Immature natural killer cell (primary cell): ENCODE data around the gene HERPUD1. TPM values are rescaled to one million over a fixed set of nuclear protein-coding genes. Genes with fewer than 3 reads are reported as not detected.
"Not testable (repeated sequence)": the region's sequence is repeated elsewhere in the genome, so short reads cannot be mapped to it uniquely, and the experiment has no call there.

Experiments
- DNase-seq, 3 donors: peaks; one replicate each; pipeline ENCODE4 v3.0.0; 2022; ENCODE audit warnings: mixed read lengths in 1 of 3
- H3K27ac Mint-ChIP-seq, 6 donors: one replicate each; pipeline ENCODE4 v1.8.0; 2020; ENCODE audit warnings: mixed read lengths in 6 of 6, mild to moderate bottlenecking in 5 of 6, inconsistent platforms in 4 of 6, moderate library complexity in 3 of 6
- H3K27me3 Mint-ChIP-seq, 3 donors: one replicate each; pipeline ENCODE4 v1.8.0; 2020 to 2021; ENCODE audit warnings: low read depth in 3 of 3, mild to moderate bottlenecking in 3 of 3, mixed read lengths in 3 of 3, moderate library complexity in 3 of 3, inconsistent platforms in 1 of 3
- H3K36me3 Mint-ChIP-seq, 3 donors: one replicate each; pipeline ENCODE4 v1.8.0; 2020; ENCODE audit warnings: mixed read lengths in 3 of 3, inconsistent platforms in 2 of 3, mild to moderate bottlenecking in 2 of 3
- H3K4me1 Mint-ChIP-seq, 2 donors: one replicate each; pipeline ENCODE4 v1.8.0; 2020; ENCODE audit warnings: inconsistent platforms in 2 of 2, mild to moderate bottlenecking in 2 of 2, mixed read lengths in 2 of 2, moderate library complexity in 1 of 2
- H3K4me3 Mint-ChIP-seq, 5 donors: one replicate each; pipeline ENCODE4 v1.8.0; 2020; ENCODE audit warnings: mild to moderate bottlenecking in 5 of 5, mixed read lengths in 5 of 5, inconsistent platforms in 3 of 5, moderate library complexity in 3 of 5
- H3K9me3 Mint-ChIP-seq, 6 donors: one replicate each; pipeline ENCODE4 v1.8.0; 2020; ENCODE audit warnings: mild to moderate bottlenecking in 6 of 6, mixed read lengths in 6 of 6, inconsistent platforms in 4 of 6, moderate library complexity in 3 of 6
- polyA plus RNA-seq, 3 donors: library from polyadenylated mRNA; unstranded; fragments of 300-500 nt; fragmentation: Illumina TruSeq; gene quantifications; one replicate each; pipeline ENCODE4 v1.2.3, GENCODE V29; 2021

Gene HERPUD1
- polyA plus RNA-seq, 3 donors from 2014 or later, result 89.0 to 157 (median 120) TPM

- not testable (repeated sequence) for DNase-seq, H3K9me3 Mint-ChIP-seq
- H3K4me3 Mint-ChIP-seq, result peak overlapping the region; percentile 97 to 98 (median 98)
- H3K36me3 Mint-ChIP-seq, result peaks cover 4 to 39% (median 35%) of the 10 kb centered on the region in 3 donors
- peaks cover 58 to 77% of the 10 kb centered on the region in 2 donors for H3K4me1 Mint-ChIP-seq
- peak overlapping the region; percentile 80 to 97 (median 90) for H3K27ac Mint-ChIP-seq
- H3K27me3 Mint-ChIP-seq, result peaks cover 18 to 21% (median 20%) of the 10 kb centered on the region in 3 donors
Observed at GRCh38 chr16:56934599-56935145, 2.7 kb downstream of the HERPUD1 start.

DNA sequence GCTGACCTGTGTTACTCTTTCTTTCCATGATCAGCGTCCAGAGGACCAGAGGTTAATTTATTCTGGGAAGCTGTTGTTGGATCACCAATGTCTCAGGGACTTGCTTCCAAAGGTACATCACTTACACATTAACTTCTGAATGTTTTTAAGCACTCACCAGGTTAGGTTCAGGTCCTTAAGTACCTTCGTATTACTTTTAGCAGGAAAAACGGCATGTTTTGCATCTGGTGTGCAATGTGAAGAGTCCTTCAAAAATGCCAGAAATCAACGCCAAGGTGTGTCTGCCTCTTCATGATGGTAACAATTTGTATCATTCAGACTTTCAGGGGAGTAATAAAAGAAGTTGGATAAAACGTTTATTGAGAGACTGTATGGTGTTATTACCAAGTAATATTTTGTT is 3.3 kb downstream of the HERPUD1 start:
- peaks cover 4 to 44% (median 40%) of the 10 kb centered on the region in 3 donors for H3K36me3 Mint-ChIP-seq
- peak overlapping the region in 4 of 5 donors; percentile 51 to 98 (median 68) for H3K4me3 Mint-ChIP-seq
- peaks cover 60 to 77% of the 10 kb centered on the region in 2 donors for H3K4me1 Mint-ChIP-seq
- H3K9me3 Mint-ChIP-seq, result no peaks in the 10 kb centered on the region
- H3K27me3 Mint-ChIP-seq, result peaks cover 18 to 21% (median 20%) of the 10 kb centered on the region in 3 donors
- peak overlapping the region in 5 of 6 donors; percentile 3 to 82 (median 80) for H3K27ac Mint-ChIP-seq
- DNase-seq, result no peak

DNA sequence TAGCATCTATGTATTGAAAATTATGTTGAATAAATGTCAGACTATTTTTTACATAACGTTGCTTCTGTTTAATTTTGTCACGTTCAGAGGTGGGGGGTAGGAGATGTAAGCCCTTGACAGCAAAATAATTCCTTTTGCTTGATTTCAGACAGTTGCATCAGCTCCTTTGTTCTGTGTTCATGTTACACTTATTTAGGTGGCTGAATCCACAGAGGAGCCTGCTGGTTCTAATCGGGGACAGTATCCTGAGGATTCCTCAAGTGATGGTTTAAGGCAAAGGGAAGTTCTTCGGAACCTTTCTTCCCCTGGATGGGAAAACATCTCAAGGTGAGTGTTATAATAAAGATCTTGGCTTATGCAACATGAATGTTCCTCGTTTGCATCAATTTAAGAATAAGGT is 4.5 kb downstream of the HERPUD1 start:
- DNase-seq, result no peak
- Mint-ChIP-seq H3K27me3 (peaks cover 17 to 21% (median 18%) of the 10 kb centered on the region in 3 donors), H3K9me3 (no peaks in the 10 kb centered on the region), H3K36me3 (peaks cover 4 to 53% (median 42%) of the 10 kb centered on the region in 3 donors), H3K4me3 (no peak overlapping the region), H3K4me1 (peaks cover 54 to 68% of the 10 kb centered on the region in 2 donors), H3K27ac (peak overlapping the region in 1 of 6 donors; percentile 34)

- H3K36me3 Mint-ChIP-seq, result peaks cover 4 to 56% (median 45%) of the 10 kb centered on the region in 3 donors
Observed at GRCh38 chr16:56936950-56937349, 5.0 kb downstream of the HERPUD1 start.

GRCh38 chr16:56938664-56939513 is 6.9 kb downstream of the HERPUD1 start:
- Mint-ChIP-seq H3K9me3 (no peaks in the 10 kb centered on the region), H3K27ac (peak overlapping the region; percentile 23 to 90 (median 67)), H3K27me3 (peaks cover 0 to 8% (median 3%) of the 10 kb centered on the region in 3 donors), H3K36me3 (peaks cover 4 to 70% (median 51%) of the 10 kb centered on the region in 3 donors), H3K4me3 (peak overlapping the region in 1 of 5 donors; percentile 63), H3K4me1 (peaks cover 43 to 55% of the 10 kb centered on the region in 2 donors)
- DNase-seq, result peak in 1 of 3 donors; percentile 38

More at GRCh38 chr16:56936950-56937349, 5.0 kb downstream of the HERPUD1 start:
- H3K27ac Mint-ChIP-seq, result peak overlapping the region in 1 of 6 donors; percentile 68
- H3K4me1 Mint-ChIP-seq, result peaks cover 54 to 67% of the 10 kb centered on the region in 2 donors
- H3K27me3 Mint-ChIP-seq, result peaks cover 14 to 18% (median 16%) of the 10 kb centered on the region in 3 donors
- no peak overlapping the region for H3K4me3 Mint-ChIP-seq
- no peaks in the 10 kb centered on the region for H3K9me3 Mint-ChIP-seq
- DNase-seq, result no peak

GRCh38 chr16:56939801-56940200 is 7.9 kb downstream of the HERPUD1 start:
- H3K4me3 Mint-ChIP-seq, result no peak overlapping the region
- peaks cover 35 to 46% of the 10 kb centered on the region in 2 donors for H3K4me1 Mint-ChIP-seq
- H3K36me3 Mint-ChIP-seq, result peaks cover 4 to 77% (median 52%) of the 10 kb centered on the region in 3 donors
- DNase-seq, result no peak
- H3K9me3 Mint-ChIP-seq, result no peaks in the 10 kb centered on the region
- H3K27me3 Mint-ChIP-seq, result peaks cover 0 to 7% (median 4%) of the 10 kb centered on the region in 3 donors
- peak overlapping the region in 4 of 6 donors; percentile 5 to 73 (median 52) for H3K27ac Mint-ChIP-seq

DNA sequence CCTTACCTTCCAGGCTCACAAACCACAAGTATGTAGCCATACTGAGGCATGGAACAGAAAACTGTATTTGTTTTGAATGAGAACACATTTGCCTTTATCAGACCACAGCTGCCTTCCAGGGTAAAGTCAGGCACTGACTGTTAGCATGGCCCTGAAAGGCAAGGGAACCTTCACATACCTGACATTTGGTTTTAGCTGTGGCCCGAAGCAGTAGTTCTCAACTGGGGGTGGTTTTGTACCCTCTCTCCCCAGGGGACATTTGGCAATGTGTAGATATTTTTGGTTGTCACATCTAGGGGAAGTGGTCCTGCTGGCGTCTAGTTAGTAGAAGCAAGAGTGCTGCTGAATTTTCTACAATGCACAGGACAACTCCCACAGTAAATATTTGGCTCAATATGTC is 9.2 kb downstream of the HERPUD1 start:
- peaks cover 0 to 5% (median 4%) of the 10 kb centered on the region in 3 donors for H3K27me3 Mint-ChIP-seq
- H3K4me1 Mint-ChIP-seq, result peaks cover 26 to 35% of the 10 kb centered on the region in 2 donors
- DNase-seq, result no peak
- H3K4me3 Mint-ChIP-seq, result no peak overlapping the region
- no peaks in the 10 kb centered on the region for H3K9me3 Mint-ChIP-seq
- H3K36me3 Mint-ChIP-seq, result peaks cover 4 to 75% (median 43%) of the 10 kb centered on the region in 3 donors
- no peak overlapping the region for H3K27ac Mint-ChIP-seq

DNA sequence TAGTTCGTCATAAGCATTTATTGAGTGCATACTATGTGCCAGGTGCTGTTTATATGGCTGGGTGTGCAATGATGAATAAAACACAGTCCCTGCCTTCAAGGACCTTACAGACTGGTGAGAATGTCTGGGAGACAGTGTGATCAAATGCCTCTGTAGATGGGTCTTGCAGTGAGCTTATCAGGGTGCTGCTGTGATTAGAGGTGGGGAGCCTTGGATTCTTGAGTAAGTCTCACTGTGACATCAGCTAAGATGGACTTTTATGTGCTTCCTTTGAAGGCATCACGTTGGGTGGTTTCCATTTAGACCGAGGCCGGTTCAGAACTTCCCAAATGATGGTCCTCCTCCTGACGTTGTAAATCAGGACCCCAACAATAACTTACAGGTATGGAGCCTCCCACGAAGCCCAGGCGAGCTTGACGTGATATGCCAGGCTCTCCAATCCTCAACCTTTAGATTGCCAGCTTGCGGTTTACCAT is 10.0 kb downstream of the HERPUD1 start:
- peaks cover 4 to 67% (median 39%) of the 10 kb centered on the region in 3 donors for H3K36me3 Mint-ChIP-seq
- H3K4me3 Mint-ChIP-seq, result no peak overlapping the region
- peak overlapping the region in 1 of 6 donors; percentile 34 for H3K27ac Mint-ChIP-seq
- DNase-seq, result no peak
- peaks cover 0 to 5% (median 4%) of the 10 kb centered on the region in 3 donors for H3K27me3 Mint-ChIP-seq
- no peaks in the 10 kb centered on the region for H3K9me3 Mint-ChIP-seq
- peaks cover 22 to 27% of the 10 kb centered on the region in 2 donors for H3K4me1 Mint-ChIP-seq

- peak overlapping the region in 1 of 6 donors; percentile 13 for H3K27ac Mint-ChIP-seq
- DNase-seq, result no peak
- H3K36me3 Mint-ChIP-seq, result peaks cover 4 to 53% (median 25%) of the 10 kb centered on the region in 3 donors
- H3K27me3 Mint-ChIP-seq, result peaks cover 0 to 5% (median 4%) of the 10 kb centered on the region in 3 donors
- H3K4me3 Mint-ChIP-seq, result no peak overlapping the region
- H3K4me1 Mint-ChIP-seq, result peaks cover 8 to 11% of the 10 kb centered on the region in 2 donors
- no peaks in the 10 kb centered on the region for H3K9me3 Mint-ChIP-seq
Observed at GRCh38 chr16:56943761-56944375, 11.9 kb downstream of the HERPUD1 start.

GRCh38 chr16:56944954-56945839 is 13.3 kb downstream of the HERPUD1 start:
- H3K27me3 Mint-ChIP-seq, result peaks cover 0 to 3% (median 2%) of the 10 kb centered on the region in 3 donors
- peaks cover 0 to 2% of the 10 kb centered on the region in 2 donors for H3K4me1 Mint-ChIP-seq
- H3K27ac Mint-ChIP-seq, result peak overlapping the region in 3 of 6 donors; percentile 21 to 77 (median 60)
- H3K4me3 Mint-ChIP-seq, result no peak overlapping the region
- no peak for DNase-seq
- H3K36me3 Mint-ChIP-seq, result peaks cover 3 to 39% (median 12%) of the 10 kb centered on the region in 3 donors
- H3K9me3 Mint-ChIP-seq, result no peaks in the 10 kb centered on the region

- Mint-ChIP-seq H3K4me3 (no peak overlapping the region), H3K4me1 (peaks cover 7 to 9% of the 10 kb centered on the region in 2 donors), H3K27ac (no peak overlapping the region), H3K27me3 (peaks cover 0 to 2% (median 0%) of the 10 kb centered on the region in 3 donors), H3K36me3 (peaks cover 3 to 33% (median 10%) of the 10 kb centered on the region in 3 donors), H3K9me3 (no peaks in the 10 kb centered on the region)
- no peak for DNase-seq
Observed at GRCh38 chr16:56945847-56946527, 14.0 kb downstream of the HERPUD1 start.
